Measurements from ENCODE around the gene TTLL11. TPM values are rescaled to one million over a fixed set of nuclear protein-coding genes. Genes with fewer than 3 reads are reported as not detected.
A peak's percentile ranks its signal among the peaks of the same experiment; 100 is the strongest.

Gene TTLL11
- total and polyA plus RNA-seq, 2 experiments from 2014 or later: 0.57 to 1.4 TPM

DNA sequence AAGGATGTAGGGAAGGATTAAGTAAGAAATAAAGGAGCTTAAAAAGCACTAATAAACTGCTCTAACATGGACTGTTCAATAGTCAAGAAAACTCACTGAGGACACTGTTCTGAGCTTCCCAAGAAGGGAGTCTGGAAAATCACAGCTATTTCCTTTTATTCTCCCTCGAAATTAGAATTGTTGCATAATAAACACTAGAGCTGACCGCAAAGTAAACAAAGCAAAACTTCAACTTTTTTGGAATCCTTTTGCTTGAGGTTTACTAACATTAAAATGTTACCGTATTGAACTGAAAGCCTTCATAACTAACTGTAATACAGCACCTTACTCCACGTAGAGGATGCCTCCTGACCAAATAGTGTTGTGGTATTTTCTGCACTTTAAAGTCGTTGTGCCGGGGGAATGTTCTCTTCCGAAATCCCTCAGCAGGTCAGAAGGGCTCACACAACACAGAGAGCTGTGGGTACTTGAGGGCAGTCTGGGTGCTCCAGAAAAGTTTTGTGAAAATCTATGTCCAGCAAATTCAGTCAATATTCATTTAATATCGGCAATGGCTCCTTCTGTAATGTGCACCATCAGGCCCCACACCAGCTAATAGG, 59.2 kb downstream of the TTLL11 start:
- Histone ChIP-seq H3K9me2 (ENCODE audit: insufficient read depth) (no peaks in the 10 kb centered on the region), H3K27me3 (ENCODE audit: insufficient read depth) (no peaks in the 10 kb centered on the region), H3K4me3 (no peak overlapping the region), H3K27ac (ENCODE audit: low read depth) (no peak overlapping the region), H3K79me2 (replicated peaks; ENCODE audit: insufficient read depth) (no peaks in the 10 kb centered on the region), H4K20me1 (replicated peaks; ENCODE audit: insufficient read depth) (no peaks in the 10 kb centered on the region), H3K4me1 (ENCODE audit: insufficient read depth) (peaks cover 6% of the 10 kb centered on the region; the same call in 1 of the 2 replicates), H2AFZ (peak overlapping the region; percentile 64; the same call in 1 of the 2 replicates), H3K36me3 (ENCODE audit: insufficient read depth) (no peaks in the 10 kb centered on the region), H3F3A (replicated peaks; ENCODE audit: low read depth) (no peaks in the 10 kb centered on the region), H3K4me2 (no peak overlapping the region)
- H3K27ac Mint-ChIP-seq: no peak overlapping the region
- ATAC-seq (no peak), DNase-seq (ENCODE audit: low spot score) (no peak)
- no peak overlapping the region for H3K4me3 Mint-ChIP-seq
- no peaks in the 10 kb centered on the region for H3K36me3 Mint-ChIP-seq (ENCODE audit: low read depth)
- TF ChIP-seq CREB1 (CRISPR knock-in tag; IDR thresholded peaks at IDR 0.05; ENCODE audit: low read depth) (no peak), ZNF114 (CRISPR knock-in tag; IDR thresholded peaks at IDR 0.05) (no peak), CTCF (conservative IDR thresholded peaks at IDR 0.05; ENCODE audit: low read depth in 2 of 2) (no peak), EZH2 (IDR thresholded peaks at IDR 0.05; ENCODE audit: low read depth, unreplicated experiment) (no peak), EZH2phosphoT487 (IDR thresholded peaks at IDR 0.05; ENCODE audit: unreplicated experiment) (no peak), ZNF462 (CRISPR knock-in tag; IDR thresholded peaks at IDR 0.05) (no peak), POLR2AphosphoS5 (IDR thresholded peaks at IDR 0.05; ENCODE audit: low read depth) (no peak), ZNF331 (CRISPR knock-in tag; IDR thresholded peaks at IDR 0.05; ENCODE audit: low read depth) (no peak), STAT1 (IDR thresholded peaks at IDR 0.05; ENCODE audit: unreplicated experiment) (no peak), NANOG (IDR thresholded peaks at IDR 0.05; ENCODE audit: borderline replicate concordance) (no peak)
- peaks cover 10% of the 10 kb centered on the region for H3K27me3 Mint-ChIP-seq (ENCODE audit: insufficient read depth, low read depth, poor library complexity)
- H3K4me1 Mint-ChIP-seq: peaks cover 30% of the 10 kb centered on the region
- H3K9me3 Mint-ChIP-seq: no peaks in the 10 kb centered on the region
